ENCODE data around the gene GSTA5.

GRCh38 chr6:52890018-52890417 is 49.4 kb upstream of the GSTA5 start:
- TF ChIP-seq, protein P1, sequence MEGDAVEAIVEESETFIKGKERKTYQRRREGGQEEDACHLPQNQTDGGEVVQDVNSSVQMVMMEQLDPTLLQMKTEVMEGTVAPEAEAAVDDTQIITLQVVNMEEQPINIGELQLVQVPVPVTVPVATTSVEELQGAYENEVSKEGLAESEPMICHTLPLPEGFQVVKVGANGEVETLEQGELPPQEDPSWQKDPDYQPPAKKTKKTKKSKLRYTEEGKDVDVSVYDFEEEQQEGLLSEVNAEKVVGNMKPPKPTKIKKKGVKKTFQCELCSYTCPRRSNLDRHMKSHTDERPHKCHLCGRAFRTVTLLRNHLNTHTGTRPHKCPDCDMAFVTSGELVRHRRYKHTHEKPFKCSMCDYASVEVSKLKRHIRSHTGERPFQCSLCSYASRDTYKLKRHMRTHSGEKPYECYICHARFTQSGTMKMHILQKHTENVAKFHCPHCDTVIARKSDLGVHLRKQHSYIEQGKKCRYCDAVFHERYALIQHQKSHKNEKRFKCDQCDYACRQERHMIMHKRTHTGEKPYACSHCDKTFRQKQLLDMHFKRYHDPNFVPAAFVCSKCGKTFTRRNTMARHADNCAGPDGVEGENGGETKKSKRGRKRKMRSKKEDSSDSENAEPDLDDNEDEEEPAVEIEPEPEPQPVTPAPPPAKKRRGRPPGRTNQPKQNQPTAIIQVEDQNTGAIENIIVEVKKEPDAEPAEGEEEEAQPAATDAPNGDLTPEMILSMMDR (IDR thresholded peaks at IDR 0.05) = no peak
- TF ChIP-seq EP300 (IDR thresholded peaks at IDR 0.05) (no peak), POLR2A (IDR thresholded peaks at IDR 0.05) (no peak)

Data from ovary (tissue), 3 donors.